Stimulated activated CD8-positive, alpha-beta memory T cell treated with anti-CD3 and anti-CD28 coated beads, Interleukin-7, amount 100 ng/mL, for 48 hours (primary cell): ENCODE measurements around the gene OR5I1.
"Not testable (repeated sequence)": the region's sequence is repeated elsewhere in the genome, so short reads cannot be mapped to it uniquely, and the experiment has no call there.

Experiments used
- DNase-seq, 2 donors: peaks; one replicate each; pipeline ENCODE4 v3.0.0-alpha.2; 2020; ENCODE audit warnings: low read depth in 1 of 2; ENCODE audit errors: extremely low read depth in 1 of 2

OR5I1 gene

DNA sequence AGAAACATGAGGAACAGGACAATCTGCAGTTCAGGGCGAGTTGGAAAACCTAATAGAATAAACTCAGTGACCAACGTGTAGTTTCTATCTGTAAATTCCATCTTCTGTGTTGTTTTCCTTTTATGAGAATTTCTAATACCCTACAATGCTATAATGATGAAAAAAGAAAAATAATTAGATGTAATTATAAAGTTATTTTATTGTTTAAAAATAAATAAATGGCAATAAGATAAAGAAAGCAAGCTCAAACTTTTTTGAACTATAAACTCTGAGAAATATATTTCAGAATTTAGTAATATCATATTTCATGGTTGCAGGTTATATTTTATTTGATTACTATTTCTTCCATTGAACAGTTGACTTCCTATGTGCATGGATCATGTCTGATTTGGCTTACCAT is at the start of gene OR5I1:
TSS of gene OR5I1 (minus strand) at position 101 of the 400 bp plus-strand sequence. CDS start at position 101, 0 bp downstream.
- no peak for DNase-seq

DNA sequence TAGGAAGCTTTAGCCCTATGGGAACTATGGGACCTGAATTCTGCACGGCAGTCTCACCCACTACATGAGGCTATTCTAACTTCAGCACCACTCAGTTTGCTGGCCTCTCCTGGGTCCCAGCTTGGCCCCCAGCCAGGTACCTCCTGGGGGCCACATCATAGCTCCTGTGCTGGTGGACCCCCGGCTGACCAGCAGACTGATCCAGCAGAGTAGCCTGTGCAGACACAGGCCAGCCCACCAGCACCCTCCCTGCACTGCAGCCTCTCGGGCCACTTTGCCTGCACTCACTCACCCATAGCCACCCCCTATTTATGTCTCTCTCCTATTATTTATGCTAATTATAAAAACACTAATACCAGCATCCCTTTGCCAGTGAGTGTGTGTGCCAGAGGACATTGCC is 34.7 kb upstream of the OR5I1 start:
- DNase-seq: no peak

DNA sequence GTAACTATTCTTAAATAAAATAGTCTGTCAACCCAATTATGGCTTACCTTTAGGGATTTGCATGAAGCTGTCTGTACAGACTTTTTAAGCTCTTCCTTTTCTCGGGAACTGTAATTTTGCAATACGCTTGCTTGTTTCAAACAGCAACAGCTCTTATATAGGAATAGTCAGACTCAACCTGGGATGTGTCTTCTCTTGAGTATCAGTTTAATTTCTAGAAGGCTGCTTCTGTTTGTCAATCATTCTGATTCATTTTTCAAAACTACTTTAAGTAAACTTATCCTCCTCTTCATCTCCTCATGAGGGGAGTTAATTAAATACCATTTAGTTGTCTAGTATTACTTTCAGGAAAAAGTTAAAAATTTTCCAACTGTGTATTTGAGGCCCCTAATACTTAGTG is 33.6 kb upstream of the OR5I1 start, which contains the start of gene OR10AG1:
TSS of gene OR10AG1 (minus strand) at position 101 of the 400 bp plus-strand sequence. CDS start at position 63, 38 bp downstream.
- no peak for DNase-seq

DNA sequence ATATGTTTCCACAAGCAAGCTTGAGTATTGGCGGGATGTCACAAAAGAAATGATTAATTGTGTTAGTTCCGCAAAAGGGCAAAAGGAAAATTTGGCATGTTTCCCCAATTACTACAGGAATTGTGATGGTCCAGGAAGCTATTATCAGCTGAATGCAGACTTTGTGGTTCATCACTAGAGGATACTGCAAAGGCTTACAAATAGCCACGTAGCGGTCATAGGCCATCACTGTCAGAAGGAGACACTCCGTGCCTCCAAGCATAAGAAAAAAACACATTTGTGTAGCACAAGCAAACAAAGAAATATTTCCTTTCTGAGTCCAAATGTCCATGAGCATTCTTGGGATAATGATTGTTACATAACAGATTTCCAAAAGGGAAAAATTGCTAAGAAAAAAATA is 31.7 kb upstream of the OR5I1 start:
- no peak for DNase-seq

DNA sequence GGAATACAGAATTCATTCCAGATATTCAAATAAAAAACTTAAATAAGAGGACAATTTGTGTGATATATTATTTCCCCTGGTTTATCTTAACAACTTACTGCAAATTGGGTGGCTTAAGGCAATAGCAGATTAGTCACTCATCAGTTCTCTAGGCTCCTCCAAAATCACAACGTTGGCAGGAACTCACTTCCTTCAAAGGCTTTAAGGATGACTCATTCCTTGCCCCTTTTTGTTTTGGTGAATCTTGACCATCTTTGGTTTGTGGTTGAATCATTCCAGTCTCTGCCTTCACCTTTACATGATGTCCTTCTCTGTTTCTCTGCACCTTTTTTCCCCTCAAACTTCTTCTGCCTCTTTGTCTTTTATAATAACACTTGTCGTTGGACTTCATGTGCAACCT is 30.2 kb upstream of the OR5I1 start:
- no peak for DNase-seq

DNA sequence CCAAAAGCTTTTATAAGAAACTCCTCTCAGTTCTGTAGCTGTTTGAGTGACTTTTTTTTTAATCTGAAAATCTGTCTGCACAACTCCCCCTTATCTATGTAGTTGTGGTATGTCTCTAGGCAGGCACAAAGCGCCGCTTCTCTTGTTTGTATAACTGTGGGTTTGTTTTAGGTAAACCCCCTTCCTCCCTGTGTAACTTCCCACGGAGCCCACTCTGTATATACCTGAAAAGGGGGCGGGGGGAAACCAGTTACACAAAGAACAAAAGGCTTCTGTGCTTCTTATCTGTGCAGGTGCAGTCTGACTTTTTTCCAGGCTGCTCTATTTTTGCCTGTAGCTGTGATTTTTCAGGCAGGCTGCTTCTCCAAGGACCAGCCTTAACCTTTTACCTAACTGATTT is 20.3 kb upstream of the OR5I1 start:
- DNase-seq: no peak

DNA sequence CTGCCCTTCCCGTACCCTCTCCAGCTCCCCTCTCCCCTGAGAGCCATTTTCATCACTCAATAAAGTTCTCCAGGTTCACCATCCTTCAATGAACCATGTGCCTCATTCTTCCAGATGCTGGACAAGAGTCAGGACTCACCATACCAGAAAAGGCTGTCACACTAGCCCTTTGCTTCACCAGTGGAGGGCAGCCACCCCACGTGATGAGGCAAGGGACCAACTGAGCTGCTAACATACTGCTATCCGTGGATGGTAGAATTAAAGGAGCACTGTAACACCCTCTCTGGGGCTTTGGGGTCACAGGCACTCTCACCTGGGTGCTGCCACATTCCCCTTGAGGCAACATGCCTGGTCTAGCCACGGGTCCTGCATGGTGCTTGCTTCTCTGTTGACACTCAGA is 13.1 kb upstream of the OR5I1 start:
- no peak for DNase-seq

DNA sequence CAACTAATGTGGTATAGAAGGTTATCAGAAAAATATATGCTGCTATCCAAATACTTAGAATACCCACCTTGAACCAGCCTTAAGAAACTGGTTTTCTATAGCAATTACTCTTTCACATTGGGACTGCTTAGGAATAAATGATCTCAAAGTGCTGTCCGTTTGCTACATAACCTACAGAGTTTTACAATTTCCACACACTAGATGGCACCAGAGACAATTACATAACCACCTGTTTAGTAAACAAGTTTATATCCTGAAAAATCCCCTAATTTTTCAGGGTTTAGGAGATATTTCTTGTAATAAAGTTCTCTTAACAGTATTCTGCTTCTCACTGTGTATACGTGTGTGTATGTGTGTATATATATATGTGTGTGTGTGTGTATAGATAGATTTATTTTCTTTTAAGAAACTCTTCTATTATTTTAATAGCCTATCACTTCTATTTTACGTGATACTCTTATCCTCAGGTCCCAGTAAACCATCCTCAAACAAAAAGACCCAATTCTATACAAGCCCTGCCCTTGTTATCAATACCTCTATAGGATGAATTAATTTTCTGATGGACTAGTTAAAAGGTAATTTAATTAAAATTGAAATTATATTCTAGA is 6.7 kb upstream of the OR5I1 start:
- no peak for DNase-seq

DNA sequence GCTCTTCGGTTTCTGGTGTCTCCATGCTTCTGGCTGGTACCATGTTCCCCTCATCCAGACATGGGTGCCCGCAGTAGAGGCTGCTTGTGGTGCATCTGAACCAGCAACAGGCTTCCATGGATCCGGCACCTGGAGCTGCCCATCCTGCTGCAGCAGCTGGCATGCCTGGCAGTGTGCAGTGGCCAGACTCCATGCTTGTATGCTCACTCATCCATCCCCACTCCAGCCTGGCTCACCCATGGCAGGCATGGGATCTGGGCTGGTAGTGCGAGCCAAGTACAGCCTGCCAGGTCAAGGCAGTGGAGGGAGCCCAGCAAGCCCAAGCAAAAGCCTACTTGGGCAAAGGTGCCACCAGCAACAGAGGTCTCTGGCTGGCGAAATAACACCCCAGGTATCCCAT is 15.7 kb downstream of the OR5I1 start:
- DNase-seq: no peak

DNA sequence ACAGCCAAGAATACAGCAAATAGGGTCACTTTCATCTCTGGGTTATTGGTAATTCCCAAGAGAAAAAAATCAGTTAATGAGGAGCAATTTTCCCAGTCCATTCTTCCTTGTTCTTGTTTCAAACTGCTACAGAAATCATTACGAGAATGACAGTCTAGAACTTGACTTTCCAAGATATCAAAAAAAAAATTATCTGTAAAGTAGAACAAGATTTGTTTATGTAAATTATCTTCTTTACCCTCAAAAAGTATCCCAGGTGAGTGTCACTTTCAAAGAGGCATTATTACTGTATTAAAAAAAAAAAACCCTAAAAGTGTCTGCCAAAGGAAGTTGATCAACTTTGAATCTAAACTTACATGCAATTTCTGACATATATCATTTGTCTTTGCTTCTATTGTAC is 21.7 kb downstream of the OR5I1 start, which contains the start of gene OR5W2:
TSS of gene OR5W2 (minus strand) at position 101 of the 400 bp plus-strand sequence. CDS start at position 101, 0 bp downstream.
- no peak for DNase-seq

DNA sequence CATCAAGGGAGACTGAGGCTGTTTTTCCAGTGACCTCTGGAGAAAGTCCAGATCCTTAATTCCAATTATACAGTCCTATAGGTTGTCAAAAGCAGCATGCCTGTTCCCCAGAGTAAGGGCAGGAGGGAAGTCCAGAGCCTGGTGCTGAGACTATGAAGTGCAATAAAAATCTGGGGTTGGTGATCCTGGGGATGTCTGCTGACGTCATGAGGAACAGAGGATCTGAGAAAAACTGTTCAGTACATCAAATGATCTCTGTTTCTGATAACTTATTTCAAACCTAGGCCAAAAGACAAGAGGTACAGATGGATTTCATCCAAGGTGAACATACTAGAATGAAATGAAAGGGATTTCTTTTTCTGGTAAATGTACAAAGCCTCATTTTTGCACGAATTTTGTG is 33.9 kb downstream of the OR5I1 start:
- DNase-seq: no peak

DNA sequence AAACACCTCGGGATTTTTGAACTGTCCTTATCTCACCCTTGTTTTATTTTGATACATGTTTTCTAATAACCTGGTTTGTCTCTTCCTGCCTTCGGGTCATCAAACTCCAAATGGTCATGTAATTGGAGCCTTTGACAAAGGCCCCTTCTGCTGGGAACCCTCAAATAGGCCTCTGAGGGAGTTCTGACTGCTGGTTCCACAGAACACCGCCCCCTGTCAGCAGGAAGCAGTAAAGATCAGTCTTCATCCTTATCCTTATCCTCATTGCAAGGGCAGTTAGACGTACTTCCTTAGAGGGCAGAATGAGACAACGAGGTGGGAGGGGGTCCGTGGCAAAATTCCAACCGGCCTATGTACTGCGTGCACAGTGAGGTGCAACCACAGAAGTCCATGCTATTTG is 41.0 kb downstream of the OR5I1 start:
- no peak for DNase-seq

DNA sequence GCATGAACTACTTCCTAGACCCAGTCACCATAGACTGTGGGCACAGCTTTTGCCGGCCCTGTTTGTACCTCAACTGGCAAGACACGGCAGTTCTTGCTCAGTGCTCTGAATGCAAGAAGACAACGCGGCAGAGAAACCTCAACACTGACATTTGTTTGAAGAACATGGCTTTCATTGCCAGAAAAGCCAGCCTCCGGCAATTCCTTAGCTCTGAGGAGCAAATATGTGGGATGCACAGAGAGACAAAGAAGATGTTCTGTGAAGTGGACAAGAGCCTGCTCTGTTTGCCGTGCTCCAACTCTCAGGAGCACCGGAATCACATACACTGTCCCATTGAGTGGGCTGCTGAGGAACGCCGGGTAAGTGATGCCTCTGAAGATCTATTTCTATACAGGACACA is 50.7 kb downstream of the OR5I1 start:
- DNase-seq: not testable (repeated sequence)
